ENCODE results near the gene PPL.
"Not testable (repeated sequence)": the region's sequence is repeated elsewhere in the genome, so short reads cannot be mapped to it uniquely, and the experiment has no call there.

Gene PPL, protein sequence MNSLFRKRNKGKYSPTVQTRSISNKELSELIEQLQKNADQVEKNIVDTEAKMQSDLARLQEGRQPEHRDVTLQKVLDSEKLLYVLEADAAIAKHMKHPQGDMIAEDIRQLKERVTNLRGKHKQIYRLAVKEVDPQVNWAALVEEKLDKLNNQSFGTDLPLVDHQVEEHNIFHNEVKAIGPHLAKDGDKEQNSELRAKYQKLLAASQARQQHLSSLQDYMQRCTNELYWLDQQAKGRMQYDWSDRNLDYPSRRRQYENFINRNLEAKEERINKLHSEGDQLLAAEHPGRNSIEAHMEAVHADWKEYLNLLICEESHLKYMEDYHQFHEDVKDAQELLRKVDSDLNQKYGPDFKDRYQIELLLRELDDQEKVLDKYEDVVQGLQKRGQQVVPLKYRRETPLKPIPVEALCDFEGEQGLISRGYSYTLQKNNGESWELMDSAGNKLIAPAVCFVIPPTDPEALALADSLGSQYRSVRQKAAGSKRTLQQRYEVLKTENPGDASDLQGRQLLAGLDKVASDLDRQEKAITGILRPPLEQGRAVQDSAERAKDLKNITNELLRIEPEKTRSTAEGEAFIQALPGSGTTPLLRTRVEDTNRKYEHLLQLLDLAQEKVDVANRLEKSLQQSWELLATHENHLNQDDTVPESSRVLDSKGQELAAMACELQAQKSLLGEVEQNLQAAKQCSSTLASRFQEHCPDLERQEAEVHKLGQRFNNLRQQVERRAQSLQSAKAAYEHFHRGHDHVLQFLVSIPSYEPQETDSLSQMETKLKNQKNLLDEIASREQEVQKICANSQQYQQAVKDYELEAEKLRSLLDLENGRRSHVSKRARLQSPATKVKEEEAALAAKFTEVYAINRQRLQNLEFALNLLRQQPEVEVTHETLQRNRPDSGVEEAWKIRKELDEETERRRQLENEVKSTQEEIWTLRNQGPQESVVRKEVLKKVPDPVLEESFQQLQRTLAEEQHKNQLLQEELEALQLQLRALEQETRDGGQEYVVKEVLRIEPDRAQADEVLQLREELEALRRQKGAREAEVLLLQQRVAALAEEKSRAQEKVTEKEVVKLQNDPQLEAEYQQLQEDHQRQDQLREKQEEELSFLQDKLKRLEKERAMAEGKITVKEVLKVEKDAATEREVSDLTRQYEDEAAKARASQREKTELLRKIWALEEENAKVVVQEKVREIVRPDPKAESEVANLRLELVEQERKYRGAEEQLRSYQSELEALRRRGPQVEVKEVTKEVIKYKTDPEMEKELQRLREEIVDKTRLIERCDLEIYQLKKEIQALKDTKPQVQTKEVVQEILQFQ (N-terminal part only)

DNA sequence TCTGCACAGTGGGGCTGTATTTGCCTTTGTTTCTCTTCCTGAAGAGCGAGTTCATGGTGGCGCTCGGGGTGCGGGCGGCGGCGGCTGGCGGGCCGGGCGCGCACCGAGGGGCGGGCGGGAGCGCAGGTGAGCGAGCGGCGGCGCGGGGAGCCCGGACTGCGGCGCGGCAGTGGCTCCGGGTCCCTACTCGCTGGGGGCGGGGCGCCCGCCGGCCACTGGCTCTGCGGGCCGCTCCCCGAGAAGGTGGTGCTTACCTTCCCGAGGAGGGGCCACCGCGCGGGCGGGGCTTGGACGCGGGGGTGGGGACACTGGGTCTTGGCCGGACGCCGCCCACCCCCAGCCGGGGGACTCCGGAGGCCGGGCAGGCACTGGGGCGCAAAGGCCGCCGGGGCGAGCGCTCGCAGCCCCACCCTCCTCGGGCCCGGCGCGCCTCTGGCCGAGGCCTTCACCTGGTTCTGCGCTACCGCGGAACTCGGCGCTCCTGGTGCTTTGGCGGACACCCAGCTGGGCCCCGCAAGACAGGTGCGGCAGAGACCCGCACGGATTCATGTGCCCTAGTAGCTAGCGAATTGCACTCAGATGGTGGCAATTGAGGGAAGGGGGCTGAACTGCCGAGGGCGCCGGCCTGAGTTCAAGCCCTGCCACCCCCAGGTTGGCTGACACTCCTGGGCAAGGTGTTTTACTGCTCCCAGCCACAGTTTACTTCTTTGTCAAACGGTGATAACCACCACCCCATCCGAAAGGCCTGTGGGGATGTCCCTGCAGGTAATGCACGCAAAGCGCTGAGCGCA is at the start of gene PPL:
Gene PPL, minus strand, starts transcription at position 158 of the 791 bp plus-strand sequence. Its CDS starts 103 bp downstream, at position 55.
- in situ Hi-C loops (cut with HindIII; ENCODE audit: low sequenced_read_pairs), result no loop called here

DNA sequence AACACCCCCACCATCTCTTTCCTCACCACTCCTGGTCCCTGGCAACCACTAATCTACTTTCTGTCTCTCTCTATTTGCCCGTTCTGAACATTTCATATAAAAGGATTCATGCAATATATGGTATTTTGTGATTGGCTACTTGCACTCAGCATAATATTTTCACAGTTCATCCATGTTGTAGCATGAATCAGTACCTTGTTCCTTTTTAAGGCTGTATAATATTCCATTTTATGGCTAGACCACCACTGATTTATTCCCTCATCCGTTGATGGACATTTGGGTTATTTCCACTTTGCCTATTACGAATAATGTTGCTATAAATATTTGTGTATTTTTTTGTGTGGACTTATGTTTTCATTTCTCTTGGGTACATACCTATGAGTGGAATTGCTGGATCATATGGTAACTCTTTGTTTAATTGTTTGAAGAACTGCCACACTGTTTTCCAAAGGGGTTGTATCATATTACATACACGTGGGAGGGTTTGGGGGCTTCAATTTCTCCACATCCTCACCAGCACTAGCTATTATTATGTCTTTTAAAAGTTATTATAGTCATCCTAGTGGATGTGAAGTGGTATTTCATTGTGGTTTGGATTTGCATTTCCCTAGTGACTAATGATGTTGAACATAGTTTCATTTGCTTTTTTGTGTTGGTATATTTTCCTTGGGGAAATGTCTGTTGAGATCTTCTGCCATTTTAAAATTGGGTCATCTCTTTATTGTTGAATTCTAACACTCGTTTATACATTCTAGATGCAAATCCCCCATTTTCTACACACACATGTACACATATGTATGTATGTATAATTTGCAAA is 47.4 kb upstream of the PPL start:
- in situ Hi-C loops (cut with HindIII; ENCODE audit: low sequenced_read_pairs), result no loop called here

DNA sequence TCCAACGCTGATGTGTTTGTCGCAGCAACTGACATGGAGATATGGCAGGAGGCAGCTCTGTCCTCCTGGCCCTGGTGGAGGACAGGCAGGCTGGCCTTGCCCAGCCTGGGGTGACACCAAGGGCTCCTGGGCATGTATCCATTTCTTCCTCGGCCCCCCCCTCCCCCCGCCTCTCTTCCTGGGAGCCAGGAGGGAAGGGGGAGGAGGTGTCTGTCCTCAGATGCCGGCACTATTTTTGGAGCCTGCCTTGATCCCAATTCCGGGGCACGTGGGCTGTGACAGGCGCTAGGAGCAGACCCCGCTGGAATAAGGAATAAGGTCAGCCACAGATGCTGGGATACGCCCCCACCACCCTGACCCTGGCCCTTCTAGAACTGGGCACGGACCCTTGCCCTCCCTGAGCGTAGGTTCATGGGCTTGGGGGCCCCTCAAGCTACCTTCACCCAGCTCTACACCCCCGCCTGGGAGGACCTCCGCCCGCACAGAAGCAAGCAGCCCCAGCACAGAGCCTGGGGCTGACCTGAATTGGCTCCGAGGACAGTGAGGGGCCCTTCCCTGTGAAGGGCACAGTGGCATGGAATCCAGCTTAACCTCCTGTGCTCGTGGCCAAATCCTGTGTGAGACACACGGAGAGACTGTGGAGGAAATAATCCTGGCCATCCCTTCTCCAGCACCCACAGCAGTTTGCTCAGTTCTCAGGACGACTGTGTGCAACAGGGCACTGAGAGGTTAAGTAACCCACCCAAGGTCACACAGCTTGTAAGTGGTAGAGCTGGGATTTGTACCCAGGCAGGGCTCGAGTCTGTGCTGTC is 45.3 kb upstream of the PPL start:
- in situ Hi-C loops (cut with HindIII; ENCODE audit: low sequenced_read_pairs), result no loop called here

DNA sequence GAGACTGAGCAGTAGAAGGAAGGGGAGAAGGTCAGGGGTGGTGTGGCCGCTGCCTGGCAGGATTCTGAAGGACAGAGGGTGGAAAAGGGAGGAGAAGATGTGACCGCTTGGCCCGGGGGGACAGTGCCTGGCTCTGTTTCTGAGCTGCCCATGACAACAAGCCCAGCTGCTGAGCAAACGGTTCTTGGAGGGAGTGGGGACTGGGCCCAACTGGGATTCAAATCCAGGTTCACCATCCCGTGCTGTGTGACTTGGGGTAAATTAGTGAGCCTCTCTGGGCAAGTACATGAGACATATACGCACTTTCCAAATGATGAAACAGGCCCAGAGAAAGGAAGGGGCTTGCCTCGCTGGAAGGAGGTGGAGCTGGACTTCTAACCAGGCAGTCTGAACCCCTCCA is 44.5 kb upstream of the PPL start:
- in situ Hi-C loops (cut with HindIII; ENCODE audit: low sequenced_read_pairs), result no loop called here

DNA sequence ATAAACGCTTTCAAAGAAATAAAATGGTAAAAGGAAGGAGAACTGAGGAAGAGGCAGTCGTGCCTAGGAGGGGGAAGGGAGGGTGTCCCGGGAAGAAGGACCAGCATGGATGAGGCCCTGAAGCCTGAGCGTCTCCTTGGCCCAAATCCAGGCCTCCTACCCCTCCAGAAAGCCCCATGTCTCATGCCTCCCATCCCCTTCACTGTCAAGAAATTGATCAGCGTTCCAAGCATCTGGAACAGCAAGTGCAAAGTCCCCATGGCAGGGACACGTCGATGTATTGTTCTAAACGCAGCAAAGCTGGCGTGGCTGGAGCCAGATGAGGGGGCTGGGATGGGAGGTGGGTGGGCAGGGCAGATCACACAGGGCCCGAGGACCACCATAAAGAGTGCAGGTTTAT is 43.7 kb upstream of the PPL start:
- in situ Hi-C loops (cut with HindIII; ENCODE audit: low sequenced_read_pairs), result no loop called here

DNA sequence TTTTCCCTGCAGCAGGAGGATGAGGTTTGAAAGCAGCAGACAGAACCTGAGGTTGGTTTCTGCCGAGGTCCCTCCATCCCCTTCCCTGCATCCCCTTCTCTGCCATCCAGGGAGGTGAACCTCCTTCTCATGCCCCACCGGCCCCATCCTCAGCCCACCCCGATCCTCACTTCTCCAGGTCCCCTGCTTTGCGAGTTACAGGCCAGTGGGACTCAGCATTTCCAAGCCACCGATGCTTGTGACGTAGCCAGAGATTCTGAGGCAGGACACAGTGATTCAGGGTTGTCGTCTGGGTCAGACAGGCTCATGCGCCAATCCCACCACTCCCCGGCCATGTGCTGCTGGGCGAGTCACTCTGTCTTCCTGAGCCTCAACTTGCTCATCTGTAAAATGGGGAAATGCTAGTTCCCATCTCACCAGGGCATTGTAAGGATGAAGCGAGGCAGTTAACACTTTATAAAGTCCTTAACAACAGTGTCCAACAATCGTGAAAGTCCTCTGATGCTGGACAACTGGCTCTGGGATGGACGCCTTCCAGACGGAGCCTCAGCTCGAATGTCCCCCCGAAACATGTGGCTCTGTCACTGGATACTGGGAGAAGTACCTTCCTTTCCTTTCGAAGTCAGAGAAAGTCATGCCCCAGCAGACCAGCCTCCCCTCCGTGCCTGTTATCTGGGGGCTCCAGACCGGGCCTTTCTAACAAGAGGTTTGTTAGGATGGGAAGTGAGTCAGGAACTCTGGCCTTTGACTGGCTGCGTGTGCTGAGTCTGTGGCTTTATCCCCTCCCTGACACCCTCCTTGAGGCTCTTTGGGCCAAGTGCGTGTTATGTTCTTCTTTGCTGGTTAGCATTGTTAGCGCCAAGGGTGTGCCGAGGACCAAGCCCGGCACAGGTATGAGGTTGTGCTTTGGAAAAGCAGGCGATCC is 43.0 kb upstream of the PPL start:
- in situ Hi-C loops (cut with HindIII; ENCODE audit: low sequenced_read_pairs), result no loop called here

DNA sequence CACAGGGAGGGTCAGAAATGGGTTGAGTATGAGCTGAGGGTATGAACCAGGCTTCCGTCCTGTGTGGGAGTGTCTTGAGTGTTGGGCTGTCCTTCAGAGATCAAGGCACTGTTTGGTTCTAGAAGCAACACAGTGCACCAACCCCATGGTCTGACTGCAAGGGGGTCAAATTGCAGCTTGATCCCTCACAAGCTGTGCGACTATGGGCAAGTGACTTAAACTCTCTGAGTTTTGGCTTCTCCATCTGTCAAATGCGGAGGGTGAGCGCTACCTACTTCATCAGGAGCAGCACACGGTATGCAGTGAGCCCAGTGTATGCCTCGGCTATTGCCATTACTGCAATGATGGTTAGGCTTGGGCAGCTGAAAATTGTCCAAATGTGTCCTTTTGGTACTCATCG is 42.2 kb upstream of the PPL start:
- in situ Hi-C loops (cut with HindIII; ENCODE audit: low sequenced_read_pairs), result no loop called here

DNA sequence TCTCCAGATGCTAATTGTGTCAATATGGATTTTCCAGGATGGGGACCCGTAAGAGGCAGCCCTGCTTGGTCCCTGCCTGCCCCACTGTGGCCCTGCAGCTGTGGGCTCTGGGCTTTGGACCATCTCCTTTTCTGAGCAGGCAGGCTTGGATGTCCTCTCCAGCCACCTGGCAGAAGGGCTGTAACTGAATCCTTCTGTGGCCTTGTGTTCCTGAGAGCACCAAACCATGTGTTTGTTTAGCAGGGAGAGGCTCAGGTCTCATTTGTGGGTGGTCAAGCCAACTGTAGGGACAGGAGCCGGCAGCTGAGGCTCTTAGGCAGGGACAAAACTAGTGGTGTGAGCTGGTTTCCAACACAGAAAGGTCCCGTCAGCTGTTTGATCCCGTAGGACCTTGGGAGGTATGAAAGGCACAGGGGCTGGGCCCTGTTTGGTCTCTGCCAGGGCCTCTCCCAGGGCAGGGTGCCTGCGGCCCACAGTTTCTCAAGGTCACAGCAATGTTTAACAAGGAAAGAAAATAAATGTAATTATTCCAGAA is 39.7 kb upstream of the PPL start:
- in situ Hi-C loops (cut with HindIII; ENCODE audit: low sequenced_read_pairs), result no loop called here

DNA sequence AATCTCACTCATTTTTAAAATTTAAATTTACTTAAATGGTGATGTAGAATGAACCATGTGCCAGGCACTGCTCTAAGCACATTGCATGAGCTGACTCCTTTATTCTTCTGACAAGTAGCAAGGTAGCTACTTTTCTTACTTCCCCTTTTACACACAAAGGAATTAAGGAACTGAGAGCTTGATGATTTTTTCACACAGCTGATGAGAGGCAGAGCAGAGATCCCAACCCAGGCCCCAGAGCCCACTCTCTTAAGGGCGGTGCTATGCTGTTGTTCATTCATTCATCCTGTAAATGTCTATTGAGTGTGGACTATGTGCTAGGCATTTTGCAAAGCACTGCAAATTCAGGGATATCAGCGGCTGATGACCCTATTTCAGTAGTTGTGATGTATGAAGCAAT is 39.1 kb upstream of the PPL start:
- in situ Hi-C loops (cut with HindIII; ENCODE audit: low sequenced_read_pairs), result no loop called here

DNA sequence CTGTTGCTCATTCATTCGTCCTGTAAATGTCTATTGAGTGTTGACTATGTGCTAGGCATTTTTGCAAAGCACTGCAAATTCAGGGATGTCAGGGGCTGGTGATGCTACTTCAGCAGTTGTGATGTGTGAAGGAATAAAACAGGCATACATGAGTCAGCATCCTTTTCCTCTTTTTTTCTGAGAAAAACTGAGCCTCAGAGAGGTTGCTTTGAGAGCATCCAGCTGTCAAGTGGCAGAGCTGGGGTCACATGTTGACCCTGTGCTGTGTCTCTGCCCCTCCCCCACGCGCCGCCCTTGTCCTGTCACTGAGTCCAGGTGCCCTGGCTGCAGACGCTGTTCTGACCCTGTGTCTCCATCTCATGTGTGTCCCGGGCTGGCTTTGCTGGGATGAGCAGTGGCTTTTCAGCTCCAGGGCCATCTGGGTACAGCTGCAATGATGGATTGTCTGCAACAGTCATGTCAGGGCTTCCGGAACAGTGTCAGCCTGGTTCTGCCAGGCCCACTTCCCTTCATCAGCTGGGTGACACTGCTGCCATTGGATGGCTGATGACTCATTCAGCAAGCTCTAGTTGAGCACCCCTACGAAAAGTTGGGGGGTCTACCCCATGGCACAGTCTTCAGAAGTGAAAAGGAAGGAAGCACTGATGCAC is 36.1 kb upstream of the PPL start:
- in situ Hi-C loops (cut with HindIII; ENCODE audit: low sequenced_read_pairs), result no loop called here

DNA sequence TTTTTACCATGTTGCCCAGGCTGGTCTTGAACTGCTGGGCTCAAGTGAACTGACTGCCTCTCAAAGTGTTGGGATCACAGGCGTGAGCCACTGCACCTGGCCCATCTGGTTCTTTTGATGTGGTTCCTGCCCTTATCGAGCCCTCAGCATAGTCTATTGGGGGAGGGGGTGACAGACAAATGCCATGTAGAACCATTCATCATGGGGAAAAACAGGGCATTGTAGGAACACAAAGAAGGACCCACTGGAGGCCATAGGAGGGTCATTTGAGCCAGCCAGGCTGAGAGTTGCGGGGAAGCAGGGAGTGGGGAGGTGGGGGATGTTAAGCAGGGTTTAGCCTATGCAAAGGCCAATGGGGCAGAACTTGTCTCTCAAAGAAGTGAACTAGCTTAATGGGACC is 33.1 kb upstream of the PPL start:
- in situ Hi-C loops (cut with HindIII; ENCODE audit: low sequenced_read_pairs), result no loop called here

DNA sequence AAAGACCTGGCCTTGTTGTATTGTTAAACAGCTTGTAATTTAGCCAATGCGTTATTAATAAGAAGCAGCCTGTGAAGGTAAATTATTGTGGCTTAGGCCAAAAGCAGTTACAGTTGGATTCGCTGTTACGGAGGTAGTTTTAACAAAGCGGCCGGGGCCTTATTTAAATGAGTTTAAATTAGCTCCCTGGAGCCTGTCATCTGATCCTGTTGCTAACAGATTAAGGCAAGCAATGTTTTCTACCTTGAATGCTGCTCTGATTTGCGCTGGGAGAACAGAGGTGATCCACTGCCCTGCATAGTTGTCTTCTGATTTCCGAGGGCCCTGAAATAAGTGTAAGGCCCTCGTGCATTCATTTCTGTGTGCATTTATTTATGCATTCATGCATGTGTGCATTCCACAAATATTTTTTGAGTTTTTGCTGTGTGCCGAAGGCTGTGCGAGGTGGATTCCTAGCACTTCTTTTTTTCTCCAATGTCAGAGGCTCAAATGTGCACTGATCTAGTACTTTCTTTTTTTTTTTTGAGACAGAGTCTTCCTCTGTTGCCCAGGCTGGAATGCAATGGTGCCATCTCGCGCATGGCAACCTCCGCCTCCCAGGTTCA is 32.0 kb upstream of the PPL start:
- in situ Hi-C loops (cut with HindIII; ENCODE audit: low sequenced_read_pairs), result no loop called here

DNA sequence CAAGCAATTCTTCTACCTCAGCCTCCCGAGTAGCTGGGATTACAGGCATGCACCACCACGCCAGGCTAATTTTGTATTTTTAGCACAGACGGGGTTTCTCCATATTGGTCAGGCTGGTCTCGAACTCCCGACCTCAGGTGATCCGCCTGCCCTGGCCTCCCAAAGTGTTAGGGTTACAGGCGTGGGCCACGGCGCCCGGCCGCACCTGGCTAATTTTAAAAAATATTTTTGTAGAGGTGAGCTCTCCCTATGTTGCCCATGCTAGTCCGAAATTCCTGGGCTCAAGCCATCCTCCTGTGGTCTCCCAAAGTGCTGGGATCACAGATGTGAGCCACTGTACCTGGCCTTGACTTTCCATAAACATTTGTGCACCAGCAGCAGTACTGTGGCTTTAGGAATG is 31.3 kb upstream of the PPL start:
- in situ Hi-C loops (cut with HindIII; ENCODE audit: low sequenced_read_pairs), result not testable (repeated sequence)

DNA sequence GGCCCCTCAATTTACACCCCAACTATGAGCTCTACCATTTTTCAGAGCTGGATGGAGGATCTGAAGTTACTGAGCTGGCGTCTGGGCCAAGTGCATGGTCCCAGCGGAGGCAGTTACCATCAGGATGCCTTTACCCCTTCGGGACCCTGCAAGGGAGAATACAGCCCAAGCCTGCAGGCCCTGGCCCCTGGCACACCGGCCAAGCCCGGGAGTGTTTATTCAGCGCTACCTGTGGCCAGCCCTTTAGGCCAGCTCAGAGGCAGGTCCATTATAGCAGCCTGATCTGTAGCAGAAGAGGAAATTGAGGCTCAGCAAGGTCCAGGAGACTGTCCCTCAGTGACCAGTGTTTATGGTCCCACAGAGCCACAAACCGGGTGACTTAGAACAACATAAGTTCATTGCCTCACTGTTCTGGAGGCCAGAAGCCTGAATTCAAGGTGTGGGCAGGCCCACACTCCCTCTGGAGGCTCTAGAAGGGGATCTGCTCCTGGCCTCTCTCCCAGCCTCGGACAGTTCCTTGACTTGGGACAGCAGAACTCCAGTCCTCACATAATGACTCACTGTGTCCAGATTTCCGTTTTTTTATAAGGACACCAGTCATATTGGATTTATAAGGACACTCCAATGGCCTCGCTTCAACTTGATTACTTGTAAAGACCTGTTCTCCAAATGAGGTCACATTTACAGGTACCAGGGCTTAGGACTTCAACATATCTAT is 29.9 kb upstream of the PPL start:
- in situ Hi-C loops (cut with HindIII; ENCODE audit: low sequenced_read_pairs), result no loop called here

DNA sequence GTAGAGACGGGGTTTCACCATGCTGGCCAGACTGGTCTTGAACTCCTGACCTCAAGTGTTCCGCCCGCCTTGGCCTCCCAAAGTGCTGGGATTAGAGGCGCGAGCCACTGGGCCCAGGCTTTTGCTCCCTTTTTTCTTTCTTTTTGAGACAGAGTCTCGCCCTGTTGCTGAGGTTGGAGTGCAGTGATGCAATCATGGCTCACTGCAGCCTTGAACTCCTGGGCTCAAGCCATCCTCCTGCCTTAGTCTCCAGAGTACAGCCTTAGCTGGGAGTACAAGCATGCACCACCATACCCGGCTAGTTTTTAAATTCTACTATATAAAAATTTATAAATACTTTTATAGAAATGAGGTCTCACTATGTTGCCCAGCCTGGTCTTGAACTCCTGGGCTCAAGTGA is 26.6 kb upstream of the PPL start:
- in situ Hi-C loops (cut with HindIII; ENCODE audit: low sequenced_read_pairs), result not testable (repeated sequence)

DNA sequence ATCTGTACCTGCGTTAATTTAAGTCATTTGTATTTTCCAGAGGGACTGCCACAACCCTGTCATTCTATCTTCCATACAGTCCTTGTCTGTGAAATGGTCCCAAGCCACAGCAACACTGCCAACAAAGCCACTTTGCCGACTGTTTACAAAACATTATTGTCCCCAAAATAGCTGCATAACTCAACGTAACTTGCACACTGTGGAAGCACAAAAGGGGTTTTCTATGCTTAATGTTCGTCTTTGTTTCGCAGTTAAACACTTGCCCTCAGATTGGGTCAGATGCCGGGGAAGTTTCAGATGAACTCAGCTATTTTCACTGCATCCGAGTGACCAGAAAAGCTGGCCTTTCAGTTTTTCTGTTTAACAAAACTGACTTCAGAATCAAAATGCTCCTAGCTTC is 25.8 kb upstream of the PPL start:
- in situ Hi-C loops (cut with HindIII; ENCODE audit: low sequenced_read_pairs), result no loop called here
